Heart left ventricle (tissue), 13 donors: ENCODE measurements around the gene SUGP2.

Source experiments
- CTCF ChIP-seq, 12 donors: fragments of 200-600 bp; sonication (generic) in 4 of 12; IDR thresholded peaks; one replicate each; pipeline versions ENCODE4 v1.5.0 to v1.8.0; 2018 to 2022; ENCODE audit warnings: antibody characterized with exemption in 12 of 12, mild to moderate bottlenecking in 5 of 12
- POLR2A ChIP-seq, 2 donors: fragments of 450-650 bp; IDR thresholded peaks; one replicate each; pipeline ENCODE4 v1.6.1; 2017; ENCODE audit warnings: antibody characterized with exemption in 2 of 2, mild to moderate bottlenecking in 2 of 2, moderate library complexity in 2 of 2
- donor health status: ischemic (EF 13 %, LVEDD 7.1; RV severe dilation, severe dysfunction).
- donor health status: DM: no; HTN: yes; CAD: no.
- donor health status: DM: no; HTN: no; CAD: no.
- donor health status: ischemic (EF 25% LVEDD 6.9; RV normal size, moderate dysfunction).
- donor health status: ischemic (EF 25% LVEDD 5.7; RV mildly dilated, moderate dysfunction).
- donor health status: ischemic (EF 35%, LVEDD 5.7; RV mildly dilated, moderate dysfunction).
- donor health status: nonischemic (EF 11% LVEDD 7.7; RV severe dilation, severe dysfunction).
- donor health status: DM: yes; HTN: yes; CAD: no.
- donor health status: PGD.
- donor health status: ischemic (EF 29% LVEDD 5.4; RV normal size, mild dysfunction).
- donor health status: nonischemic (EF 23%, LVEDD 6.1; RV moderate dilation, normal function).

GRCh38 chr19:19010551-19010950 lies 22.8 kb downstream of the SUGP2 start:
- TF ChIP-seq POLR2A (IDR thresholded peaks at IDR 0.05) (no peak), CTCF (IDR thresholded peaks at IDR 0.05) (no peak)
